ENCODE results near the gene KCNQ5. TPM values are rescaled to one million over a fixed set of nuclear protein-coding genes. Genes with fewer than 3 reads are reported as not detected.

The KCNQ5 gene
- total RNA-seq, 1 experiment from 2014 or later, result 2.1 TPM

GRCh38 chr6:72999995-73000394 is 378.1 kb downstream of the KCNQ5 start:
- no peak for DNase-seq (ENCODE audit: low spot score)

- DNase-seq (ENCODE audit: low spot score), result no peak
Observed at GRCh38 chr6:73000460-73000859, 378.6 kb downstream of the KCNQ5 start.

- no peak for DNase-seq (ENCODE audit: low spot score)
Observed at GRCh38 chr6:73002588-73002987, 380.7 kb downstream of the KCNQ5 start.

- DNase-seq (ENCODE audit: low spot score), result no peak
Observed at GRCh38 chr6:73003302-73003701, 381.4 kb downstream of the KCNQ5 start.

- no peak for DNase-seq (ENCODE audit: low spot score)
Observed at GRCh38 chr6:73004231-73004630, 382.4 kb downstream of the KCNQ5 start.

- DNase-seq (ENCODE audit: low spot score), result no peak
Observed at GRCh38 chr6:73004861-73005260, 383.0 kb downstream of the KCNQ5 start.

- DNase-seq (ENCODE audit: low spot score), result no peak
Observed at GRCh38 chr6:73006146-73006545, 384.3 kb downstream of the KCNQ5 start.

- no peak for DNase-seq (ENCODE audit: low spot score)
Observed at GRCh38 chr6:73011945-73012344, 390.1 kb downstream of the KCNQ5 start.

GRCh38 chr6:73017476-73017875 is 395.6 kb downstream of the KCNQ5 start:
- no peak for DNase-seq (ENCODE audit: low spot score)

- no peak for DNase-seq (ENCODE audit: low spot score)
Observed at GRCh38 chr6:73024598-73024997, 402.7 kb downstream of the KCNQ5 start.

GRCh38 chr6:73027691-73028090 is 405.8 kb downstream of the KCNQ5 start:
- no peak for DNase-seq (ENCODE audit: low spot score)

GRCh38 chr6:73028124-73028766 is 406.4 kb downstream of the KCNQ5 start:
- DNase-seq (ENCODE audit: low spot score), result no peak

GRCh38 chr6:73028893-73029450 is 407.1 kb downstream of the KCNQ5 start:
- no peak for DNase-seq (ENCODE audit: low spot score)

GRCh38 chr6:73030257-73030656 is 408.4 kb downstream of the KCNQ5 start:
- no peak for DNase-seq (ENCODE audit: low spot score)

- no peak for DNase-seq (ENCODE audit: low spot score)
Observed at GRCh38 chr6:73030791-73031782, 409.2 kb downstream of the KCNQ5 start.

- peak; percentile 27 for DNase-seq (ENCODE audit: low spot score)
Observed at GRCh38 chr6:73032586-73032985, 410.7 kb downstream of the KCNQ5 start.

GRCh38 chr6:73036689-73037088 is 414.8 kb downstream of the KCNQ5 start:
- no peak for DNase-seq (ENCODE audit: low spot score)

- DNase-seq (ENCODE audit: low spot score), result no peak
Observed at GRCh38 chr6:73041051-73041450, 419.2 kb downstream of the KCNQ5 start.

GRCh38 chr6:73042892-73043291 is 421.0 kb downstream of the KCNQ5 start:
- DNase-seq (ENCODE audit: low spot score), result no peak

GRCh38 chr6:73043446-73043845 is 421.6 kb downstream of the KCNQ5 start:
- DNase-seq (ENCODE audit: low spot score), result no peak

- DNase-seq (ENCODE audit: low spot score), result no peak
Observed at GRCh38 chr6:73045609-73046008, 423.7 kb downstream of the KCNQ5 start.

- DNase-seq (ENCODE audit: low spot score), result no peak
Observed at GRCh38 chr6:73047801-73048200, 425.9 kb downstream of the KCNQ5 start.
